Fibroblast of pulmonary artery (primary cell): ENCODE measurements around the gene MALRD1.
"Not testable (repeated sequence)": the region's sequence is repeated elsewhere in the genome, so short reads cannot be mapped to it uniquely, and the experiment has no call there.

Experiments
- DNase-seq: peaks from one replicate; pipeline ENCODE4 v3.0.0-alpha.2; 2010; ENCODE audit warnings: low read depth
- H3K4me3 ChIP-seq: replicated peaks from 2 replicates; pipeline ENCODE4 v1.5.1; 2011; ENCODE audit warnings: low read depth, mild to moderate bottlenecking, control low read depth, low read length, moderate library complexity
- CTCF ChIP-seq: IDR thresholded peaks from 2 replicates; pipeline ENCODE4 v1.5.1; 2011; ENCODE audit warnings: mild to moderate bottlenecking, control low read depth, low read length, inconsistent platforms; ENCODE audit errors: missing control alignments

Gene MALRD1

GRCh38 chr10:19749185-19749729 is 700.7 kb downstream of the MALRD1 start:
- no peak overlapping the region for H3K4me3 ChIP-seq
- DNase-seq: peak; percentile 46
- TF ChIP-seq CTCF: no peak

GRCh38 chr10:19750972-19751371 is 702.4 kb downstream of the MALRD1 start:
- no peak for DNase-seq
- no peak overlapping the region for H3K4me3 ChIP-seq
- TF ChIP-seq CTCF: no peak

- no peak for DNase-seq
- no peak overlapping the region for H3K4me3 ChIP-seq
Observed at GRCh38 chr10:19756919-19757318, 708.3 kb downstream of the MALRD1 start.

GRCh38 chr10:19762026-19762425 is 713.4 kb downstream of the MALRD1 start:
- no peak for TF ChIP-seq CTCF
- DNase-seq: no peak
- H3K4me3 ChIP-seq: no peak overlapping the region

More at GRCh38 chr10:19756919-19757318, 708.3 kb downstream of the MALRD1 start:
- no peak for TF ChIP-seq CTCF

GRCh38 chr10:19764111-19764510 is 715.5 kb downstream of the MALRD1 start:
- no peak for DNase-seq
- H3K4me3 ChIP-seq: no peak overlapping the region
- TF ChIP-seq CTCF: no peak

- TF ChIP-seq CTCF: no peak
- H3K4me3 ChIP-seq: no peak overlapping the region
- no peak for DNase-seq
Observed at GRCh38 chr10:19767876-19768275, 719.3 kb downstream of the MALRD1 start.

- not testable (repeated sequence) for H3K4me3 ChIP-seq, DNase-seq
Observed at GRCh38 chr10:19769826-19770225, 721.2 kb downstream of the MALRD1 start.

- TF ChIP-seq CTCF: no peak
- DNase-seq: no peak
- no peak overlapping the region for H3K4me3 ChIP-seq
Observed at GRCh38 chr10:19772972-19773371, 724.4 kb downstream of the MALRD1 start.
